IMR-90 (cell line): ENCODE data around the gene SDK1. TPM values are rescaled to one million over a fixed set of nuclear protein-coding genes. Genes with fewer than 3 reads are reported as not detected.

Experiments used
- ATAC-seq: fragments of 200-7000 bp; cut with Tn5 transposase; 2 replicates; pipeline ENCODE4 v1.9.1; 2020; ENCODE audit warnings: low read depth, mild to moderate bottlenecking, moderate library complexity
- BruUV-seq: library from RNA; stranded (reverse); fragments of 400-500 nt; replicated peaks from 2 replicates; lab custom pipeline; 2021; lab: Mats Ljungman, UMichigan
- CTCF ChIA-PET: fragments of 300-600 bp; formaldehyde crosslinking; extraction: SDS; loops from one replicate; lab custom pipeline; 2021; ENCODE audit warnings: antibody characterized with exemption; lab: Yijun Ruan, JAX
- POLR2A ChIA-PET: fragments of 300-600 bp; sonication (Branson Sonifier 250); formaldehyde crosslinking; loops from one replicate; lab custom pipeline; 2022; ENCODE audit warnings: antibody characterized with exemption; ENCODE audit not compliant: unreplicated experiment; lab: Charles Lee
- DNase-seq: peaks from one replicate; pipeline ENCODE4 v3.0.0; 2013
- H2AFZ ChIP-seq: replicated peaks from 2 replicates; pipeline ENCODE3; 2013; ENCODE audit warnings: low read length, mild to moderate bottlenecking; ENCODE audit not compliant: poor library complexity
- H2AK5ac ChIP-seq: 2 replicates; pipeline ENCODE4 v1.6.1; 2013; ENCODE audit warnings: low read depth, low read length, inconsistent platforms
- H2AK9ac ChIP-seq: replicated peaks from 2 replicates; pipeline ENCODE3; 2013; ENCODE audit warnings: mild to moderate bottlenecking, low read depth, low read length, moderate library complexity; ENCODE audit not compliant: poor library complexity
- H2BK120ac ChIP-seq: 2 replicates; pipeline ENCODE4 v1.6.1; 2013; ENCODE audit warnings: low read depth, low read length, inconsistent platforms
- H2BK15ac ChIP-seq: 3 replicates; pipeline ENCODE4 v1.6.1; 2013; ENCODE audit warnings: low read depth, low read length, inconsistent platforms
- H2BK20ac ChIP-seq: 2 replicates; pipeline ENCODE4 v1.6.1; 2013; ENCODE audit warnings: low read depth, mild to moderate bottlenecking, inconsistent platforms, low read length, moderate library complexity
- H2BK5ac ChIP-seq: 2 replicates; pipeline ENCODE4 v1.6.1; 2013; ENCODE audit warnings: mild to moderate bottlenecking, low read depth, low read length, inconsistent platforms; ENCODE audit not compliant: poor library complexity, severe bottlenecking
- H3K14ac ChIP-seq: replicated peaks from 2 replicates; pipeline ENCODE4 v1.6.1; 2013; ENCODE audit warnings: low read depth, low read length, inconsistent platforms
- H3K18ac ChIP-seq: 2 replicates; pipeline ENCODE4 v1.6.1; 2013; ENCODE audit warnings: low read depth, low read length, control low read depth
- H3K23ac ChIP-seq: 2 replicates; pipeline ENCODE4 v1.6.1; 2013; ENCODE audit warnings: low read depth, low read length, inconsistent platforms
- H3K27ac ChIP-seq: 2 replicates; pipeline ENCODE4 v1.5.1; 2013; ENCODE audit warnings: mild to moderate bottlenecking, control low read depth, low read length; ENCODE audit not compliant: insufficient read depth
- H3K27me3 ChIP-seq: 2 replicates; pipeline ENCODE4 v1.6.1; 2013; ENCODE audit warnings: low read length; ENCODE audit not compliant: control insufficient read depth, insufficient read depth
- H3K36me3 ChIP-seq: 2 replicates; pipeline ENCODE4 v1.6.1; 2013; ENCODE audit warnings: low read length, mixed read lengths; ENCODE audit not compliant: control insufficient read depth, insufficient read depth
- H3K4ac ChIP-seq: 2 replicates; pipeline ENCODE4 v1.6.1; 2013; ENCODE audit warnings: low read depth, low read length, inconsistent platforms
- H3K4me1 ChIP-seq: 2 replicates; pipeline ENCODE4 v1.6.1; 2013; ENCODE audit warnings: low read length, mixed read lengths; ENCODE audit not compliant: control insufficient read depth, insufficient read depth
- H3K4me2 ChIP-seq: 2 replicates; pipeline ENCODE4 v1.6.1; 2013; ENCODE audit warnings: low read depth, mild to moderate bottlenecking, control low read depth, low read length, moderate library complexity
- H3K4me3 ChIP-seq: 2 replicates; pipeline ENCODE4 v1.5.1; 2013; ENCODE audit warnings: low read depth, mild to moderate bottlenecking, control low read depth, low read length, moderate library complexity; ENCODE audit not compliant: insufficient read depth
- H3K56ac ChIP-seq: 2 replicates; pipeline ENCODE4 v1.6.1; 2013; ENCODE audit warnings: low read length, inconsistent platforms; ENCODE audit not compliant: insufficient read depth; ENCODE audit errors: extremely low read depth
- H3K79me1 ChIP-seq, 2 experiments: 2 replicates each; pipeline ENCODE4 v1.6.1; 2013; ENCODE audit warnings: low read length in 2 of 2, inconsistent platforms in 1 of 2, low read depth in 1 of 2
- H3K9ac ChIP-seq: 2 replicates; pipeline ENCODE4 v1.6.1; 2013; ENCODE audit warnings: low read depth, low read length, control low read depth
- H3K9me1 ChIP-seq: 2 replicates; pipeline ENCODE4 v1.6.1; 2013; ENCODE audit warnings: low read length, inconsistent platforms; ENCODE audit not compliant: insufficient read depth
- H3K9me3 ChIP-seq: 2 replicates; pipeline ENCODE4 v1.6.1; 2013; ENCODE audit warnings: low read length; ENCODE audit not compliant: control insufficient read depth, insufficient read depth
- H4K20me1 ChIP-seq: 2 replicates; pipeline ENCODE4 v1.6.1; 2013; ENCODE audit warnings: low read length, inconsistent platforms; ENCODE audit not compliant: insufficient read depth
- H4K5ac ChIP-seq: 2 replicates; pipeline ENCODE4 v1.6.1; 2013; ENCODE audit warnings: mild to moderate bottlenecking, low read depth, low read length, control low read depth
- H4K8ac ChIP-seq, 2 experiments: 2 replicates each; pipeline ENCODE4 v1.6.1; 2013; ENCODE audit warnings: low read depth in 2 of 2, low read length in 2 of 2, control low read depth in 1 of 2, inconsistent platforms in 1 of 2
- H4K91ac ChIP-seq: 2 replicates; pipeline ENCODE4 v1.6.1; 2013; ENCODE audit warnings: low read depth, low read length, inconsistent platforms; ENCODE audit not compliant: insufficient read depth
- BHLHE40 ChIP-seq: fragments of 150-350 bp; IDR thresholded peaks from 2 replicates; pipeline ENCODE4 v1.6.1; 2016; ENCODE audit warnings: mild to moderate bottlenecking, low read depth, low read length
- MXI1 ChIP-seq: IDR thresholded peaks from 2 replicates; pipeline ENCODE4 v1.6.1; 2012; ENCODE audit warnings: low read depth, mild to moderate bottlenecking, low read length, moderate library complexity, borderline replicate concordance
- USF2 ChIP-seq: fragments of 150-350 bp; IDR thresholded peaks from 2 replicates; pipeline ENCODE4 v1.6.1; 2017; ENCODE audit warnings: mild to moderate bottlenecking, antibody characterized with exemption, low read length, low read depth
- WGBS, 2 experiments: methylation state at CpG; one replicate each; pipeline versions ENCODE4 v1.1.5 to v1.1.7; 2013; ENCODE audit warnings: missing lambda C conversion rate in 2 of 2; ENCODE audit not compliant: insufficient read length in 1 of 2; ENCODE audit errors: extremely low coverage in 2 of 2; 5-methylcytosine and 5-hydroxymethylcytosine counted together
- dilution Hi-C: fragments of 300-500 bp; cut with HindIII; formaldehyde crosslinking; loops from one replicate; pipeline ENCODE4 v1.14.3; 2018; ENCODE audit warnings: low sequenced_read_pairs; ENCODE audit not compliant: unreplicated experiment
- in situ Hi-C: fragments of 300-500 bp; cut with MboI; formaldehyde crosslinking; loops from 3 replicates; pipeline ENCODE4 v1.14.3; 2019; ENCODE audit warnings: low sequenced_read_pairs, inconsistent platforms, mixed read lengths
- intact Hi-C: fragments of 100-400 bp; cut with micrococcal nuclease; formaldehyde crosslinking; loops from 2 replicates; pipeline ENCODE4 v1.10.0; 2022
- polyA plus RNA-seq, 3 experiments: library from polyadenylated mRNA; depleted of rRNA; stranded (reverse); fragments of >200 nt; gene quantifications; 2 replicates each; pipeline ENCODE4 v1.2.3, GENCODE V29; 2012; ENCODE audit warnings: low replicate concordance in 1 of 3
- total RNA-seq: library from RNA; depleted of rRNA; stranded (reverse); fragments of >200 nt; gene quantifications from 2 replicates; pipeline ENCODE4 v1.2.3, GENCODE V29; 2012

SDK1 gene
- total and polyA plus RNA-seq, 2 of the 4 experiments (the other 2 are of a cell fraction) = 1.5 to 1.6 TPM

GRCh38 chr7:3297105-3297819, 3.8 kb upstream of the SDK1 start:
- Histone ChIP-seq H4K20me1 (no peaks in the 10 kb centered on the region), H2AFZ (no peak overlapping the region), H3K14ac (no peak overlapping the region), H3K4me3 (no peak overlapping the region), H3K9me1 (no peaks in the 10 kb centered on the region), H4K5ac (no peak overlapping the region), H2BK20ac (no peak overlapping the region), H4K8ac (no peak overlapping the region), H2BK120ac (no peak overlapping the region), H2AK9ac (no peak overlapping the region), H2AK5ac (no peak overlapping the region), H3K27ac (no peak overlapping the region), H3K79me1 (no peaks in the 10 kb centered on the region), H3K27me3 (peaks cover 10% of the 10 kb centered on the region), H2BK15ac (no peak overlapping the region), H3K4ac (no peak overlapping the region), H3K36me3 (no peaks in the 10 kb centered on the region), H2BK5ac (no peak overlapping the region), H3K4me1 (no peaks in the 10 kb centered on the region; the same call in 1 of the 2 replicates), H4K91ac (no peak overlapping the region), H3K56ac (no peak overlapping the region), H3K18ac (no peak overlapping the region), H3K4me2 (no peak overlapping the region), H3K9me3 (no peaks in the 10 kb centered on the region), H3K9ac (no peak overlapping the region), H3K23ac (no peak overlapping the region)
- WGBS, 2 experiments = 29% methylated on average over 1 of the region's 8 CpGs; no CpG with 5 or more reads in 1 of the 2 experiments
- in situ Hi-C loops = no loop called here
- POLR2A ChIA-PET = no interaction called here
- BruUV-seq = no TSS peak
- CTCF ChIA-PET = no interaction called here
- ATAC-seq = no peak
- intact Hi-C loops = no loop called here
- TF ChIP-seq MXI1 (no peak), BHLHE40 (no peak), USF2 (no peak)
- DNase-seq = no peak
- dilution Hi-C loops = no loop called here
